Measurements from ENCODE around the gene MCEMP1. TPM values are rescaled to one million over a fixed set of nuclear protein-coding genes. Genes with fewer than 3 reads are reported as not detected.

The MCEMP1 gene
- polyA plus RNA-seq (0.22 TPM in 1 of 2 replicates, not detected in the other), polyA minus RNA-seq (not detected in 2 replicates)

DNA sequence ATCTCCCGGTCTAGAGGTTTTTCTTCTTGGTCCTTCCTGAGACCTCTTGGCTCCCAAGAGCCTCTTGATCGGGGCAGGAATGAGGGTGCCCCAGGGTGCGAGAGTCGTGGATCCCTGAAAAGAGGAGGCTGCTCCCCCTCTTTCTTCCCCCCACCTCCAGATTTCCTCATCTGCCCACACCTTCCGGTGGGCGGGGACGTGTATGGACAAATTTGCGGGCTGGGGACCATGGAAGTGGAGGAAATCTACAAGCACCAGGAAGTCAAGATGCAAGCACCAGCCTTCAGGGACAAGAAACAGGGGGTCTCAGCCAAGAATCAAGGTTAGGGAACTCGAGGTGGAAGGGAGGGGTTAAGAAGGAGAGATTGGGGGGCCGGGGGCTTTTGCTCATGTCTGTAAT lies at the start of gene MCEMP1:
Gene MCEMP1, plus strand, starts transcription at position 237 of the 400 bp plus-strand sequence. Its CDS starts 31 bp downstream, at position 268.
- no peaks in the 10 kb centered on the region for H3K9me3 ChIP-seq (ENCODE audit: low read length)
- H3K4me2 ChIP-seq (ENCODE audit: low read length): no peak within 1 kb of the TSS
- no peaks in the 10 kb centered on the region for H3F3A ChIP-seq (ENCODE audit: insufficient read depth, low read length, poor library complexity, severe bottlenecking)
- no peak within 1 kb of the TSS for H3K27ac ChIP-seq (ENCODE audit: low read length)
- no peaks in the 10 kb centered on the region for H3K36me3 ChIP-seq (ENCODE audit: insufficient read depth, low read length)
- H3K9me2 ChIP-seq (ENCODE audit: insufficient read depth, low read length): no peaks in the 10 kb centered on the region
- H3K27me3 ChIP-seq (ENCODE audit: insufficient read depth, low read depth, low read length): no peaks in the 10 kb centered on the region
- no peak for TF ChIP-seq SMC3 (conservative IDR thresholded peaks at IDR 0.05; ENCODE audit: poor library complexity)
- no peak for TF ChIP-seq EZH2 (IDR thresholded peaks at IDR 0.05; ENCODE audit: borderline replicate concordance, insufficient read depth, low read length, poor library complexity, severe bottlenecking)
- no peak for TF ChIP-seq EP300 (conservative IDR thresholded peaks at IDR 0.05; ENCODE audit: poor library complexity, severe bottlenecking)
- TF ChIP-seq, protein P1, sequence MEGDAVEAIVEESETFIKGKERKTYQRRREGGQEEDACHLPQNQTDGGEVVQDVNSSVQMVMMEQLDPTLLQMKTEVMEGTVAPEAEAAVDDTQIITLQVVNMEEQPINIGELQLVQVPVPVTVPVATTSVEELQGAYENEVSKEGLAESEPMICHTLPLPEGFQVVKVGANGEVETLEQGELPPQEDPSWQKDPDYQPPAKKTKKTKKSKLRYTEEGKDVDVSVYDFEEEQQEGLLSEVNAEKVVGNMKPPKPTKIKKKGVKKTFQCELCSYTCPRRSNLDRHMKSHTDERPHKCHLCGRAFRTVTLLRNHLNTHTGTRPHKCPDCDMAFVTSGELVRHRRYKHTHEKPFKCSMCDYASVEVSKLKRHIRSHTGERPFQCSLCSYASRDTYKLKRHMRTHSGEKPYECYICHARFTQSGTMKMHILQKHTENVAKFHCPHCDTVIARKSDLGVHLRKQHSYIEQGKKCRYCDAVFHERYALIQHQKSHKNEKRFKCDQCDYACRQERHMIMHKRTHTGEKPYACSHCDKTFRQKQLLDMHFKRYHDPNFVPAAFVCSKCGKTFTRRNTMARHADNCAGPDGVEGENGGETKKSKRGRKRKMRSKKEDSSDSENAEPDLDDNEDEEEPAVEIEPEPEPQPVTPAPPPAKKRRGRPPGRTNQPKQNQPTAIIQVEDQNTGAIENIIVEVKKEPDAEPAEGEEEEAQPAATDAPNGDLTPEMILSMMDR (IDR thresholded peaks at IDR 0.05; ENCODE audit: poor library complexity, severe bottlenecking): no peak
- no peak for TF ChIP-seq TAF1 (IDR thresholded peaks at IDR 0.05; ENCODE audit: low read depth)
- no peak for TF ChIP-seq RAD21 (conservative IDR thresholded peaks at IDR 0.05)
- TF ChIP-seq, protein P2, sequence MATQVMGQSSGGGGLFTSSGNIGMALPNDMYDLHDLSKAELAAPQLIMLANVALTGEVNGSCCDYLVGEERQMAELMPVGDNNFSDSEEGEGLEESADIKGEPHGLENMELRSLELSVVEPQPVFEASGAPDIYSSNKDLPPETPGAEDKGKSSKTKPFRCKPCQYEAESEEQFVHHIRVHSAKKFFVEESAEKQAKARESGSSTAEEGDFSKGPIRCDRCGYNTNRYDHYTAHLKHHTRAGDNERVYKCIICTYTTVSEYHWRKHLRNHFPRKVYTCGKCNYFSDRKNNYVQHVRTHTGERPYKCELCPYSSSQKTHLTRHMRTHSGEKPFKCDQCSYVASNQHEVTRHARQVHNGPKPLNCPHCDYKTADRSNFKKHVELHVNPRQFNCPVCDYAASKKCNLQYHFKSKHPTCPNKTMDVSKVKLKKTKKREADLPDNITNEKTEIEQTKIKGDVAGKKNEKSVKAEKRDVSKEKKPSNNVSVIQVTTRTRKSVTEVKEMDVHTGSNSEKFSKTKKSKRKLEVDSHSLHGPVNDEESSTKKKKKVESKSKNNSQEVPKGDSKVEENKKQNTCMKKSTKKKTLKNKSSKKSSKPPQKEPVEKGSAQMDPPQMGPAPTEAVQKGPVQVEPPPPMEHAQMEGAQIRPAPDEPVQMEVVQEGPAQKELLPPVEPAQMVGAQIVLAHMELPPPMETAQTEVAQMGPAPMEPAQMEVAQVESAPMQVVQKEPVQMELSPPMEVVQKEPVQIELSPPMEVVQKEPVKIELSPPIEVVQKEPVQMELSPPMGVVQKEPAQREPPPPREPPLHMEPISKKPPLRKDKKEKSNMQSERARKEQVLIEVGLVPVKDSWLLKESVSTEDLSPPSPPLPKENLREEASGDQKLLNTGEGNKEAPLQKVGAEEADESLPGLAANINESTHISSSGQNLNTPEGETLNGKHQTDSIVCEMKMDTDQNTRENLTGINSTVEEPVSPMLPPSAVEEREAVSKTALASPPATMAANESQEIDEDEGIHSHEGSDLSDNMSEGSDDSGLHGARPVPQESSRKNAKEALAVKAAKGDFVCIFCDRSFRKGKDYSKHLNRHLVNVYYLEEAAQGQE (IDR thresholded peaks at IDR 0.05; ENCODE audit: borderline replicate concordance): no peak
- TF ChIP-seq POLR2AphosphoS5 (IDR thresholded peaks at IDR 0.05): no peak
- TF ChIP-seq MXI1 (conservative IDR thresholded peaks at IDR 0.05; ENCODE audit: poor library complexity, severe bottlenecking): no peak
- H3K4me3 ChIP-seq (ENCODE audit: low read length): no peak within 1 kb of the TSS
- no peak within 1 kb of the TSS for H3K9ac ChIP-seq (ENCODE audit: low read length)
- no peaks in the 10 kb centered on the region for H4K20me1 ChIP-seq (ENCODE audit: insufficient read depth)
- H2AFZ ChIP-seq (ENCODE audit: low read depth, low read length): no peak within 1 kb of the TSS
- H3K79me2 ChIP-seq (replicated peaks; ENCODE audit: insufficient read depth, low read length): peaks cover 8% of the 10 kb centered on the region

GRCh38 chr19:7627166-7627565 lies 49.7 kb upstream of the MCEMP1 start:
- no peaks in the 10 kb centered on the region for H3F3A ChIP-seq (ENCODE audit: insufficient read depth, low read length, poor library complexity, severe bottlenecking)
- no peaks in the 10 kb centered on the region for H3K27me3 ChIP-seq (ENCODE audit: insufficient read depth, low read depth, low read length)
- H3K79me2 ChIP-seq (replicated peaks; ENCODE audit: insufficient read depth, low read length): peaks cover 33% of the 10 kb centered on the region
- no peak overlapping the region for H3K9ac ChIP-seq (ENCODE audit: low read length)
- H3K9me2 ChIP-seq (ENCODE audit: insufficient read depth, low read length): no peaks in the 10 kb centered on the region
- no peaks in the 10 kb centered on the region for H4K20me1 ChIP-seq (ENCODE audit: insufficient read depth)
- no peak overlapping the region for H3K4me2 ChIP-seq (ENCODE audit: low read length)
- H3K36me3 ChIP-seq (ENCODE audit: insufficient read depth, low read length): no peaks in the 10 kb centered on the region
- TF ChIP-seq, protein P2 (IDR thresholded peaks at IDR 0.05; ENCODE audit: borderline replicate concordance): no peak
- TF ChIP-seq SMC3 (conservative IDR thresholded peaks at IDR 0.05; ENCODE audit: poor library complexity) (no peak), MXI1 (conservative IDR thresholded peaks at IDR 0.05; ENCODE audit: poor library complexity, severe bottlenecking) (no peak), TAF1 (IDR thresholded peaks at IDR 0.05; ENCODE audit: low read depth) (no peak), EZH2 (IDR thresholded peaks at IDR 0.05; ENCODE audit: borderline replicate concordance, insufficient read depth, low read length, poor library complexity, severe bottlenecking) (no peak), EP300 (conservative IDR thresholded peaks at IDR 0.05; ENCODE audit: poor library complexity, severe bottlenecking) (no peak), RAD21 (conservative IDR thresholded peaks at IDR 0.05) (no peak), POLR2AphosphoS5 (IDR thresholded peaks at IDR 0.05) (no peak)
- TF ChIP-seq, protein P1 (IDR thresholded peaks at IDR 0.05; ENCODE audit: poor library complexity, severe bottlenecking): no peak
- H3K27ac ChIP-seq (ENCODE audit: low read length): no peak overlapping the region
- no peak overlapping the region for H3K4me3 ChIP-seq (ENCODE audit: low read length)
- no peak overlapping the region for H2AFZ ChIP-seq (ENCODE audit: low read depth, low read length)
- H3K9me3 ChIP-seq (ENCODE audit: low read length): no peaks in the 10 kb centered on the region
